ENCODE results near the gene ST6GALNAC5.

ST6GALNAC5 gene

DNA sequence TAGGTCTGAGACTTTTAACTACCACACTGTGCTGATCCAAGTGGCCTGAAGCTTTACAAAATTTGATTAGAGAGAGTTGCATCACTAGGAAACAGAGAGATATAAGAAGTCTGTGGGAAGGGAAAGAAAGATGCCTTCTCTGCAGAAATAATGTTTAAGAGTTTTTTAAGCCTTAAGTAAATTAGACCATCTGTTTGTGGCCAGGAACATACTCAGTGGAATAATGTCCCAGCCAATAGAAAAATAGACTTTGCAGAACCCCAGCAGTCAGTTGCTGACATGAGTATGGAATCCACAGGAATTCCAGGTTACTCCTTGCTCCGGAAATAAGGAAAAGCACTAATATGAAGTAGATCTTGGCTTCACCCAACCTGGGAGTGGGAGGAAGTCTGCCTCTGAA is 144.8 kb downstream of the ST6GALNAC5 start:
- DNase-seq, result no peak

DNA sequence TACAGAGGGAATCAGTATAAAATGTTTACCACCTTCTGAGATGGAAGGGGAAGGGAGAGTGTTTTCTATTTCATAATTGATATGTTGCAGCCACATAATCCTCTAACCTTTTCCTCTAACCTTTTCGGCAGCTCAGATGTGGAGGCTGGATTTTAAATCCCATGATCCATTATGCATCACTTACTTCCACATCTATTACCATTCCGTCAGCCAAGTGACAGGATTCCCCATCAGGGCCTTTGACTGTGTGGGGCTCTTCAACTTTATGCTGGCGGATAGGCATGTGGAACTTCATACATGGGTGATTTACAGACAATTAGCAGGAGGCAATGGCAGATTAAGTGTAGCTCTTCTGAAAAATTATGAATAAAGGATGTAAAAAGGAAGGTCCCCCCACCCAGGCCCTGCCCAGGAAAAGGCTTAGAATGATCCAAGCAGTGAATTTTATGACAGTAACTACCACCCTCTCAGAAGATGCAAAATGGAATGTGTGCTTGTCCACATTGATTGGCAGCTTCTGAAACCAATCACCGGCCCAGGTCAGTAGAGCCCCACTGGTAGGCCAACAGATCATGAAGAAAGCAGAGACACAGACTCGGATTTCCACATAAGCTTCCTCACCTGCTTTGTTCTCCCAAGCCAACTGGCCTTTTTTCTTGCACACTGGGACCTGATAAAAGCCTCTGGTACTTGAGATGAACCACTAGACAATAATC is 147.0 kb downstream of the ST6GALNAC5 start:
- DNase-seq, result no peak

DNA sequence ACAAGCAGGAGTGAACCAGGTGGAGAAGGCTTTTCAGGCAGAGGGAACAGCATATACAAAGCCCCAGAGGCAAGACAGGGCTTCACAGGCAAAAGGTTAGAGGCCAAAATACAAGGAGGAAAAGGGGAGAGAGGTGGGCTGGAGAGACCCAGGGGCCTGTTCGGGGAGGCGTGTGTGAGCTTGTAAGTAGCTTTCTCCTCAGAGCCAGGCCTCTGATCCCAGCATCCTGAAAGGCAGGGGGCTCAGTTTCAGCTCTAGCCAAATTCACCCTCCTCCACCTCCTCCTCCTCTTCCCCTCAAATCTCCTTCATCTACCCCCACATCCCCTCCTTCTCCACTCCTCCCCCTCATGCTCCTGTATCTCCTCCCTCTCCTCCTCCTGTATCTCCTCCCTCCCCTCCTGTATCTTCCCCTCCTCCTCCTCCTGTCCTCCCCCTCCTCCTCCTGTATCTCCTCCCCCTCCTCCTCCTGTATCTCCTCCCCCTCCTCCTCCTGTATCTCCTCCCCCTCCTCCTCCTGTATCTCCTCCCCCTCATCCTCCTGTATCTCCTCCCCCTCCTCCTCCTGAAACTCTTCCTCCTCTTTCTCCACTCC is 148.6 kb downstream of the ST6GALNAC5 start:
- DNase-seq, result no peak

DNA sequence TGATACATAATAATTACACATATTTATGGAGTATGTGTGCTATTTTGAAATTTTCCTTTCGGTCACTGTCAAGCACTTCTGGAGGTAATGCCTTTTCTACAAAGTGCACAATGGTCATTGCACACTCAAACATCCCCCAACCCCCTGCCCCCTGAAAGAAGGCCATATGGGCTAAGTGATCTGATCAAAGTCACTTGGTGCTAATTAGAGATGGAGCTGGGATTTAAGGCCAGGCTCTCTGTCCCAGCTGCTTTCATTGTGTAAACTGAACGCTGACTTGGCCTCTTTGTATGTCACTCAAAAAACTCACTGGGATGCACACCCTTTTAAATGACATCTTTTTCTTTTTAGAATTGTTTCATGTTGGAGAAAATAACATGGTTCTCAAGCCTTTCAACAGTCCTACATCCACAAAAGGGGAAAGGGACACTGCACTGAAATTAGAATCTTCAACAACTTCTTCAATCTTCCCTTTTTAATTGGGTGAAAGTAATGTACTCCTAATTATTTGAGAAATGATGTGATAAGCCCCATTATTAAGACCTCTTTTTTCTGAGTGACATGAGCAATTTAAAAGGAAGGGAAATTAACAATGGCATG is 149.2 kb downstream of the ST6GALNAC5 start:
- DNase-seq, result no peak

DNA sequence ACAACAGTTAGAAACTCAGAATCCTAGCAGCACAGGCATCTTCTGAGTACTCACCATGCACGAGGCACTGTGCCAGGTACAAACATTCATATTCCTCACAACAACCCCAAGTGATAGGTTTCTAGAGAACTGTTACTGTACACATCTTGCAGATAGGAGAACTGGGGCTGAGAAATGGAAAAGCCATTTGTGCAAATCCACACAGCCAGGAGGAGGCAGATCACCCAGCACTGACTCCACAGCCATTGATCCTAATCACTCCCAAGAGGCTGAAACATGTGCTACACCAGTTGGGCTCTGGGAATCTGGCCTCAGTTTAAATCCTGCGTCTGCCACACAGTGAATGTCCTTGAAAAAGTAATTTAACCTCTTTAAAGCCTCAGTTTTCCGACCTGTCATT is 151.0 kb downstream of the ST6GALNAC5 start:
- no peak for DNase-seq

DNA sequence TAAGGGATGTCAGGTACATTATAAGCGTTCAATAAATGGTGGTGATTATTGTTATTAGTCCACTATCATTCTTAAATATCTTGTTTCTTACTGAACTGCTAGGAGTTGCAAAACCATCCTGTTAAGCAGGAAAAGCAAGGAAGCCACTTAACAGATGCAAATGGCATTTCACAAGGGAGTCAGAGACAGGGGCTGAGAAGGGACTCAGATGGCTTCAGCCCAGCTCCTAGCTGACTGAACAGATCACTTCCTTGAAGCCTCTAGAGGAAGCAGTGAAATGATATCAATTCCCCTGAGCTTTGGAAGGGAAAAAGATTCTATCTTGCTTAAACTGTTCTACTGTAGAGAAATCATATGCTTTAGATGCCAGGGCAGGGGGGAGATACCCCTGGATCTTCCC is 151.5 kb downstream of the ST6GALNAC5 start:
- DNase-seq, result no peak

DNA sequence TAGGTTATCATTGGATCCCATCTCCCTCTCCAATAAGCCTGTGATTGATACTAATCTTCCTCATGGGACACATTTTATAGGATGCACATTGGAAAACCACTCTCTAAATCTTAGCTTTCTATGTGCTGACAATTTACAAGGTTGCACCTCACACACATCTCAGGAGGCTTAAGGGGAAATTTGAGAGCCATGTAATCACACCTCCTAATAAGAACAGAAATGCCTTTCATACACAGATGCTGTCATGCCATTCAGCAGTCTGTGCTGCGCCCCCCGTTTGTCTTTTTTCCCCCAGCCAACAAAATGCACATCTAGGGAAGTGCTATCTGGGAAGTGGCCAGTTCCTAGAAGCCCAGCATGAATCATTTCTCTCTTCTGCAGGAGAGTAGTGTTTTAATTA is 154.5 kb downstream of the ST6GALNAC5 start:
- DNase-seq, result no peak

DNA sequence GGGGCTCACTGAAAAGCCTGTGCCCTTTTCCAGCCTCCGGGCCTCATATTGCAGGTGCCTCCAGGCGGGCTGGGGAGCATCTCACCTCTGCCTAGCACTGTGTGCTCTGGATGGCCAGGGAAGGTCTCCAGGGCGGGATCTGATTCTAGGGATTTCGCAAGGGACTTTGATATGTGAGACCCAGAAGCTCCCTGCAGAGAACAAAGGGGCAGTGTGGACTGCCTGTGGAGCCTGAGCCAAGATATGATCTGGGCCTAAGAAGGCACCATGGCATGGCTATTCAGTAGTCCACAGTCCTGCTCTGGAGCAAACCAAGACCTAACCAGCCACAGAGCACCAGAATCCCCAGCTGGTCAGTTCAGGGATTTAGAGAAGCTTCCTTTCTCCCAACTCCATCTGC is 157.2 kb downstream of the ST6GALNAC5 start:
- no peak for DNase-seq

DNA sequence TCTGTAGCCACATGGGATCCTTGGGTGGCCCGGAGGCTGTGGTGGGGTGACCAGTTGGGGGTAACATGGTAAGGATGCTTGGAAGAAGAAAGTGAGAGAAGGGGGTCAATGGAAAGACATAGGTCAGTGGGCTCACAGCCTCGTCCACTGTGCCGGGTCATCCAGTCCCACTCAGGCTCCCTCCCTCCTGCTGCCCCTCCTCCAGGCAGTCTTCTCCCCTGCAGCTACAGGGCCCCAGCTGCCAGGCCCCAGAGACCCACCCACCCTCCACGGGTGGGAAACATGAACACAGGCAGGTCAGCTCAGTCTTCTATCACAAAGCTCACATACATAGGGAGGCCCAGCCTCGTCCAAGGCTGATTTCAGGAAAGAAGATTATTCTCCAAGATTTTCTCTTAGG is 158.3 kb downstream of the ST6GALNAC5 start:
- no peak for DNase-seq

DNA sequence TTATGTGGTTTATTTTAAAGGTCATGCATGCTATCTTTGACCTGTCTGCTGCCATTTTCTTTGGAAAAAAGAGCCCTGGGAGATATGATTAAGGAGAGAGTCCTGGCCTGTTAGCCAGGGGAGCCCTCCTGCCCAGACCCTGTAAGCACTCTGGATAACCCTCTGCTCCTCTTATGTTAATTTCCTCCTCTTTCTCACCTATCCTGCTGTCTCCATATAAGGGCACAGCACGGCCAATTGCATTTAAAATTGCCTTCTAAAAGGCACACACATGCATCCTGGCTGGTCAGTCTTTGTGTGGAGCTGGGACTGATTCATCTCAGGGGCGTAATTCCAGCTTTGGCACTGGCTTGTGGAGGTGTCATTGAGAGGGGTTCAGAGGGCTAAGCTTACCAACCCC is 158.9 kb downstream of the ST6GALNAC5 start:
- DNase-seq, result no peak

DNA sequence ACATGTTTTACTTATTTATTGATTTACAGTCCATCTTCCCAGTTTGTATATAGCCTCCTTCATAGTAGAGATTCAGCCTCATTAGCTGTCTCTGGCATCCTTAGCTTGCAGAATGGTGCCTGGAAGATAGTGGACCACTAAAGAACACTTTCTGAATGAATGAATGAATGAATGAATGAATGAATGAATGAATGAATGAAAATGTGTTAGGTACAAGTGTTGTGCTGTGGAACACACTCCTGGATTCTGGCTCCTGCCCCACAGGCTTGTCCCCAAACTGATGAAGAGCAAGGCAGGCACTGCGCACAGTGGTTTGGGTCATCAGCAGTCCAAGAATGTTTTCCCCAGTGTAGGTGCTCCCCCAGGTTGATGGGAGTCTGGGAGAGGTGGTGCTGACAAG is 159.4 kb downstream of the ST6GALNAC5 start:
- DNase-seq, result no peak

DNA sequence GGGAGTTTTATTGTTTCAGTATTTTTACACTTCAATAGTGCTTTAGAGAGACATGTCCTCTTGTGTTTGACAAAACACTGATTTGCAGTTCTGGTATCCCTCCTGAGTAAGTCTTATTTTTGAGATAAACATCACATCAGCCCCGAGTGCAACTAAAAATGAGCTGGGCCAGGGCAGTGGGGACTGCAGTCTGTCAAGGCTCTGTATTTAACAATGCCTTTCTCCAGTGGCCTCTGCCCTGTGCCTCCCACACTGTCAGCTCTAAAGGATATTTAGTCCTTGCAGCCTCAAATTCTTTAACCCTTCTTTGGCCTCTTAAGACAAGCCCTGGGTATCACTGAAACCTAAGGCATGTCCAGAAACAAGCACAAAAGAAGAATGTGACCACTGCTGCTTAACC is 160.6 kb downstream of the ST6GALNAC5 start:
- no peak for DNase-seq

DNA sequence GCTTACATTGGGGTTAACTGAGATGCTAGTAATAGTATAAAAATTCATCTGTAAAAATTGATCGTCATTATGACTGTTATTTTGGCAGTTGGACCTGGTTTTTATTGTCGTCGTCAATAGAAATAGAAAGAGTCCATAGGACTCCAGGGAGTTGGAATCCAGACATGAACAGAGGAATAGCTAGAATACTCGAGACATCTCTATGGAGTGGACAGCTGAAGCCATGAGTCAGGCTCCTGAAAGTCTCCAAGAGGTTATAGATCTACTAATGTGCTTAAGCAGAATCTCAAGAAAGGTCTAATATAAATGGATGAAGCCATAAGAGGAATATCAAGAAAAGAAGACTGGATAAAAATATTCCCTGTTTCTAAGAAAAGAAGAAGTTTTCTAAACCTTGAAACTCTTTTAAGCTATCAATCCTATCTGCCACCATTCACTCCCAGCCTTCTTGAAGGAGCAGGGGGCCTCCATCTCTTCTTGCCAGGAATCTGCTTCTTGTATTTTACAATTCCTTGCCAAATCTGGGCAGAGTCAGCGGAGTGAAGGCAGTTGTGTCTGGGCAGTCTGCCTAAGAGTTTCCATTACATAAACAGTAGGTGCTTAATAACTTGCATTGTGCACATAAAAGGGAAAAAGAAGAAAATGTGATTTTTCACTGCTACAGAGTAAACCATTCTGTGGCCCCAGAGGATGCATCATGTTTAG is 163.3 kb downstream of the ST6GALNAC5 start:
- no peak for DNase-seq

DNA sequence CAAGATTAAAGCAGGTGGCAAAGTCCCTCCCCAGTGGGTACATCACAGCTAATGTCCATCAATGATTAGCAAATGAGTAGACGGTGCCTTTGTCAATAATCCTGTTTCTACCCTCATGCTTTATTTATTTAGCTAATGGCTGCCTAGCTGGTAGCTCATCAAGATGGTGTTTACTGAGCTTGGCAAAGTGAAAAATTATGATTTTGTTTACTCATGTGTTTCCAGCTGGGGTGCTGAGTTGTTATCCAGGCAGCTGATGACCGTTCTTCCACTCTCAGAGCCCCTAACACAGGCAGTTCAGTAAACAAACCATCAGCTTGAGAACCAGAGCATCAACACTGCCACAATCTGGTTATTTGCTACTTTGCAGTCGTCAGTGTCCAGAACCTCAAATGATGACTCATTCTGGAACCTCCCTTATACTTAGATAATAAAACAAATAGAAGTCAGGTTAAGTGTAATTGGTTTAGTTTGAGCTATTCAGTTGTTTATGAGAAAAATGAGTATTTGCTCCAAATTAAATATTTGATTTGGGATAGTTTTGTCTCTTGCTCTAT is 163.9 kb downstream of the ST6GALNAC5 start:
- DNase-seq, result no peak

DNA sequence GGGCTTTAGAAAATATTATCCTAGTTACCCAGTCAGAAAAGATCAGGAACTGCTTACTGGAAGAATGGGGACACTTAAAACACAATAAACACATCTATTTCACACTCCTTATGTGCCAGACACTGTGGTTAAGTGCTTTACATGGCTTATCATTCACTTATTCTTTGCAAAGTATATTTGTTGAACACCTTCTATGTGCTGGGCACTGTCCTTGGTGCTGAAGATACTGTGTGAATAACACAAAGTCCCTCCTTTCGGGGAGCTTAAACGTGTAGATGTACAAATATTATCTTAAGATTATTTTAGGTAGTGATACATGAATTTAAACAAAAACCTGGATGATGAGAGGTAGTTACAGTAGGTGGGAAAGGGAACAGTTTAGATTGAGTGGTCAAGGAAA is 169.3 kb downstream of the ST6GALNAC5 start:
- DNase-seq, result no peak

DNA sequence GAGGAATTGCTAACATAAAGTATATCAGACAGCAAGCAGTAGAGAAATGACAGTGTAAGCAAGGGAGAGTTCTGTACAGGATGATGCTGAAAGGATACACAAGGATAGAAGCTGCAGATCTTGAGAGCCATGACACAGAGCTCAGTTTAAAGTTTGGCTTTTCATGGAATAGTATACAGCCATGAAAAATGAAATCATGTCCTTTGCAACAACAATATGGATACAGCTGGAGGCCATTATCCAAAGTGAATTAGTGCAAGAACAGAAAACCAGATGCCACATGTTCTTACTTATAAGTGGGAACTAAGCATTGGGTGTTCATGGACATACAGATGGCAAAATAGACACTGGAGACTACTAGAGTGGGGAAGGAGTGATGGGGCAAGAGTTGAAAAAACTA is 169.8 kb downstream of the ST6GALNAC5 start:
- DNase-seq, result no peak

DNA sequence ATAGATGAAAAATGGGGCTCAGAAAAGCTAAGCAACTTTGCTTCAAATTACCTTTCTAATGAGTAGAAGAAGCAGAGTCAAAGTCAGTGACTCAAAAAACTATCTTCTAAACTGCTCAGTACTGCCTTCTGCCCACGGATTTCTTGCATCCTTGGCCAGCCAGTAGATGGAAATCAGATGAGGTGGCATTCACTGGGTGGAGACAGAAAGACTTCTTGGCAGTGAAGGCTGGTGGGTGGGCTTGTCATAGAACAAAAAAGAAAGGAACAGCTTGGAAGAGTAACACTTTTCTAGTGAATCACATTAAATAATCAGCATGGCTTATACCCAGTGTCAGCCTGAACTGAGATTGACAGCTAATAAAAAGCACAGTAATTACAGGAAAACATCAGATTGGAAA is 170.7 kb downstream of the ST6GALNAC5 start:
- DNase-seq, result peak in 14 of 56 donors; percentile 6 to 58 (median 22)

DNA sequence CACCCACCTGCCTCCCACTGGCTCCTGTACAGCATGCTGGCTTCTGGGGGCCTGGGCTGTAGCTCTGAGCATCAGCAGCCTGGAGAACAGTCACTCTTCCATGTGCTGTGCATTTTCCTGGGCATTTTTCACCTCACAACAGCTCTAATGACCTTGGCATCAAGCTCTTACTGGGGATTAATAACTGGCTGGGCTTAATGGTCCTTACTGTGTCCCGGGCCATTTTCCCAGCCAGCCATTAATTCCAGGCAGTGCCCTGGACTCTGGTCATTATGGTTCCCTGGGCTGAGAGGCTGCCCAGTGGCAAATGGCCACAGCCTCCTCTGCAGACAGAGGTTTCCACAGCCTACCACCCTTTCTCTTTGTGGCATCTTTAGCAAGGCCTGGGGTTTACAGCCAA is 171.8 kb downstream of the ST6GALNAC5 start:
- DNase-seq, result no peak

DNA sequence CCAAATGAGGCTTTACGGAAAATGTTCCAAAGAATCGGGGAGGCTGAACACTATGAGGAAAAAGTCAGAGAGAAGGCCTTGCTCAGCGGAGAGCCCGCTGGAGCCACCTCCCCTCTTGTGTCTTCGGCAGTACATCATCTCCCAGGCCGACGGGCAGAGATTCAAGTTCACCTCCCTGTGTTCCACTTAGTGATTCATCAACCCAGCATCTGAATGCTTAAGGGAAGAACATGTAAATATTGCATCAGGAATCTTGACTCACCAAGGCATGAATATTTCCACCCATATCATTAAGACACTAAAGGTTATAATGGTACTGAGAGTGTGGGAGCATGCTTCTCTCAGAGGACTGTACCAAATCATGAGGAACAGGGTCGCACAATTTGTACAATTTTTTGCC is 172.5 kb downstream of the ST6GALNAC5 start:
- peak in 3 of 56 donors; percentile 16 to 20 (median 16) for DNase-seq

DNA sequence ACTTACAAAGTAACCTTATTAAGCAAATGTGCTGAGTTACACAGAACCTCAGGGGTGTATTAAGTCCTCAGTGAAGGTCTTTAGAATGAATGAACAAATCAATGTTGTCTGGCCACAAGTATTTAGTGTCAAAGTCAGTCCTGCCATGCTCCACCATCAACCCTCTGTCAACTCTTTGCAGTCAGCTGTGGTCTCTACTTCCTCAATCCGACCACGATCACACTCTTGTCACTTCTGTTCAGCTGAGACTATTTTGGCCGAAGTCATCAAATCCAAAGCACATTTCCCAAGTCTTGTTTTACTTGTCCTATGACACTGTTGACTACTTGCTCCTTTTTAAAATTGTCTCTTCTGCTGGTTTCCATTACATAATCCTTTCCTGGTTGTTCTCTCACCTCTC is 173.5 kb downstream of the ST6GALNAC5 start:
- DNase-seq, result no peak

DNA sequence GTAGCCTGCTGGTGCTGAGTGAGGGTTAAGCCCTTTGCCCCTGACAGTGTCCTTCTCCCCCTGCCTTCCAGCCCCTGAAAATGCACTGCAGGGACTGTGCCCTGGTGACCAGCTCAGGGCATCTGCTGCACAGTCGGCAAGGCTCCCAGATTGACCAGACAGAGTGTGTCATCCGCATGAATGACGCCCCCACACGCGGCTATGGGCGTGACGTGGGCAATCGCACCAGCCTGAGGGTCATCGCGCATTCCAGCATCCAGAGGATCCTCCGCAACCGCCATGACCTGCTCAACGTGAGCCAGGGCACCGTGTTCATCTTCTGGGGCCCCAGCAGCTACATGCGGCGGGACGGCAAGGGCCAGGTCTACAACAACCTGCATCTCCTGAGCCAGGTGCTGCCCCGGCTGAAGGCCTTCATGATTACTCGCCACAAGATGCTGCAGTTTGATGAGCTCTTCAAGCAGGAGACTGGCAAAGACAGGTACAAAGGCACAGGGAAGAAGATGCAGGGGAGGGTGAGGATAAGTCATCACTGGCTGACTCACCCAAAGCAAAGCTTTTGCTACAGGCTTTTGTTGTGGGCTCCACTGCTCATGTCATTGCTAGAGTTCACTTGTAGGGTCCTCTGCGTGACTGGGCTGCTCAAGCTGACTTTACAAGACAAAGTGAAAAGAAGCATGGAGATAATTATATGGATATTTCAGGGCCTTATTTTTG is 177.0 kb downstream of the ST6GALNAC5 start:
- DNase-seq, result no peak
